Activated naive CD8-positive, alpha-beta T cell treated with anti-CD3 and anti-CD28 coated beads, Interleukin-2, amount 10 ng/mL, durations not matched to agents 7 days and 5 days (primary cell): ENCODE results near the gene ABCD1. TPM values are rescaled to one million over a fixed set of nuclear protein-coding genes. Genes with fewer than 3 reads are reported as not detected.

ENCODE experiments used
- ATAC-seq: fragments of 150-1000 bp; cut with Tn5 transposase; one replicate; pipeline ENCODE4 v1.10.0; 2021; ENCODE audit warnings: low read depth, moderate library complexity
- POLR2A ChIA-PET: fragments of 350-600 bp; sonication (Branson Sonifier 250); formaldehyde crosslinking; loops from one replicate; lab custom pipeline; 2021; ENCODE audit warnings: antibody characterized with exemption; lab: Charles Lee
- DNase-seq: peaks from one replicate; pipeline ENCODE4 v3.0.0; 2021
- H3K27ac Mint-ChIP-seq: one replicate; pipeline ENCODE4 v1.8.0; 2022; ENCODE audit warnings: mild to moderate bottlenecking, mixed read lengths
- H3K27me3 Mint-ChIP-seq: one replicate; pipeline ENCODE4 v1.8.0; 2022; ENCODE audit warnings: mild to moderate bottlenecking, moderate library complexity, mixed read lengths
- H3K36me3 Mint-ChIP-seq: one replicate; pipeline ENCODE4 v1.8.0; 2021; ENCODE audit warnings: mild to moderate bottlenecking, mixed read lengths
- H3K4me1 Mint-ChIP-seq: one replicate; pipeline ENCODE4 v1.8.0; 2021; ENCODE audit warnings: mixed read lengths
- H3K4me3 Mint-ChIP-seq: one replicate; pipeline ENCODE4 v1.8.0; 2022; ENCODE audit warnings: mild to moderate bottlenecking, moderate library complexity, mixed read lengths
- H3K9me3 Mint-ChIP-seq: one replicate; pipeline ENCODE4 v1.8.0; 2021; ENCODE audit warnings: mixed read lengths
- total RNA-seq, 2 experiments: library from RNA; stranded (reverse); gene quantifications; one replicate each; pipeline ENCODE4 v1.2.3, GENCODE V29; 2021

ABCD1 gene
- total RNA-seq, 2 experiments from 2014 or later, result 15.9 to 16.4 TPM

DNA sequence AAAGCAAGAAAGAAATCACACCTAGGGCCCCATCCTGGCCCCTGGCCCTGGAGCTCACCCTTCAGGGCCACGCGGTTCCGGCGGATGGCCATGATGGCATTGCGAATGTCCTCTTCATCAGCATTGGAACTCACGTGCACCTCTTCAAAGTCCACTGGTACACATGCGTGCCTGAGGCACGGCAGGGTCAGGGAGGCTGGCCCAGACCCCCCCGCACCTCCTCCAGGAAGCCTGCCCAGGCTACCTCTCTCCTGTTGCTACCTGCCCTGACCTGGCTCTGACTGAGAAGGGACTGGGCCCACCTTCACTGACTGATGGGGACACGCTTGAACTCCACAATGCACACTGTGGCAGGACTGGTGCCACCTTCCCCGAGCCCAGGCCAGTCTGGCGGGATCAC is 65.0 kb downstream of the ABCD1 start:
- H3K4me1 Mint-ChIP-seq, result peaks cover 5% of the 10 kb centered on the region
- DNase-seq (no peak), ATAC-seq (no peak)
- POLR2A ChIA-PET, result no interaction called here
- no peak overlapping the region for H3K27ac Mint-ChIP-seq
- H3K27me3 Mint-ChIP-seq, result no peaks in the 10 kb centered on the region
- H3K36me3 Mint-ChIP-seq, result peaks cover 4% of the 10 kb centered on the region
- no peaks in the 10 kb centered on the region for H3K9me3 Mint-ChIP-seq
- no peak overlapping the region for H3K4me3 Mint-ChIP-seq

DNA sequence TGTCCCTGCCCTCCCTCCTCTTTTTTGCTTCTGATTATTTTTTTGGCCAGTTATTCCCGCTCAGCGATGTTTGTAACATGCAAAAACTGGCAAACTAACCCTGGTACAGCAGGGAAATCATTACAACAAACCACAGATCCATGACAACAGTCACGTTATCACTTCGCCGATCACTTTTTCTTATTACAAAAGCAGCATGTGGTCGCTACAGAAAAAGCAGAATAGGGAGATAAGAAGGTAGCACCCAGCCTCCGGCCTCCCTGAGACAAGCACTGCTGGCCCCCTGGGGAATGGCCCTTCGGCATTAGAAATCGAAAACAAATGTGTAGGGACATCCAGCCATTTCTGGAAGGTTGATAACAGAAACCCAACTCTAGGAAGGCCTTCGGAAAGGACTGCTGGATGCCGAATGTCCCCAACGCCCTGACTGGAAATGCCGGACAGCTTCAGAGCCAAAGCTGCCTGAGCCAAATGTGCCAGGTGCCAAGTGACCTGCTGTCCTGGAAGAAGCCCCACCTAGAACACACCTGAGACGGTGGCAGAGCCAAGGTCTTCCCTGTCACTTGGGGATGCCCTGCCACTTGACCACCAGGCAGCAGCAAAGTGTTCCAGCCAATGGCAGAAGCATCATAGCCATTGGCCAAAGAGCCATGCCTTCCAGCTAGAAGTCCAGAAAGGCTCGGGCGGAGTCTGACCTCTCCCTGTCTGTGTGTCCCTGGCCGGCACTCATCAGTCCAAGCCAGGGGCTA is 66.6 kb downstream of the ABCD1 start:
- no peak for DNase-seq
- peaks cover 10% of the 10 kb centered on the region for H3K4me1 Mint-ChIP-seq
- no peak overlapping the region for H3K4me3 Mint-ChIP-seq
- no peak for ATAC-seq
- H3K27ac Mint-ChIP-seq, result no peak overlapping the region
- H3K36me3 Mint-ChIP-seq, result peaks cover 7% of the 10 kb centered on the region
- POLR2A ChIA-PET, result no interaction called here
- no peaks in the 10 kb centered on the region for H3K27me3 Mint-ChIP-seq
- H3K9me3 Mint-ChIP-seq, result no peaks in the 10 kb centered on the region

DNA sequence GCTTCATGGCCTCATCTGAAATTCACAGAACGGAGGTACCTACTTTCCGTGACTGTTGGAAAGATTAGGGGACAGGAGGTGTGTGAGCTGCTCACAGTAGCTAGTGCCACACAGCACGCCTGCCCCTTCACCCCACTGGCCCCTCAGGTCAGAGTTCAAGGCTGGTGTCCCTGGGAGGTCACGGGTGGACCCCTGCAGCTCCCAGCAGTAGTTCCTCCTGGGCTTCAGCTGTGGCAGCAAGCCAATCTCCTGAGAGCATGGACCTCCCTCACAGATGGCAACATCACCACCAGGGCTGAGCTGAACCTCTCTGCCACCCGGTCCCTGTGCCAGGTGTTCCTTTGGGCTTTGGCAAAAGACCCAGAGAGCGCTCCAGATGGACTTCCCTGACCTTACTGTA is 67.7 kb downstream of the ABCD1 start:
- H3K4me3 Mint-ChIP-seq, result no peak overlapping the region

DNA sequence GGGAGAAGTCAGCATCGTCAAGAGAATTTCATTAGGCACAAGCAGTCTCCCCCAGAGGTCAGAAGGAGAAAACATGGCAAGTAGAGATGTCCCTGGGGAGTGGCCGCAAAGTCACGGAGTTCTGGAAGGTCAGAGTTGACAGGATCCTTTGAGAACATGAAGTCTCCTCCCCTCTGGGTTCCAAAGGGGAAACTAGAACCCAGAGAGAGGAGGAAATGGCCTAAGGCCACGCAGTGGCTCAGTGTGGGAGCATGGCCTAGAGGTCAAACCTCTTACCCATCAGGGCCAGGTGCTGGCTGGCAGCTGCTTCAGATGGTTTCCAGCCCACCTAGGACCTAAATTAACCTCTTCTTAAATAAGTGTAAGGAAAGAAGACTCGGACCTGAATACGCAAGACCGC is 68.6 kb downstream of the ABCD1 start:
- POLR2A ChIA-PET, result no interaction called here
- H3K4me3 Mint-ChIP-seq, result peak overlapping the region; percentile 95
- no peak for ATAC-seq

More for the DNA sequence above, 67.7 kb downstream of the ABCD1 start:
- DNase-seq, result no peak
- Mint-ChIP-seq H3K27ac (no peak overlapping the region), H3K27me3 (no peaks in the 10 kb centered on the region), H3K4me1 (peaks cover 12% of the 10 kb centered on the region), H3K36me3 (peaks cover 8% of the 10 kb centered on the region), H3K9me3 (no peaks in the 10 kb centered on the region)
- ATAC-seq, result no peak
- POLR2A ChIA-PET, result no interaction called here

More for the DNA sequence above, 68.6 kb downstream of the ABCD1 start:
- DNase-seq, result no peak
- Mint-ChIP-seq H3K4me1 (peaks cover 12% of the 10 kb centered on the region), H3K36me3 (peaks cover 11% of the 10 kb centered on the region), H3K27me3 (no peaks in the 10 kb centered on the region), H3K27ac (peak overlapping the region; percentile 94), H3K9me3 (no peaks in the 10 kb centered on the region)

Other genes starting within 250 kb of the ABCD1 start
- gene BGN, start 229.9 kb upstream of the ABCD1 start, total RNA-seq, result not detected
- not detected for gene ATP2B3, start 207.2 kb upstream of the ABCD1 start, total RNA-seq
- 10 to 100 TPM; 19.0 to 19.7 TPM for gene CCNQ, start 125.7 kb upstream of the ABCD1 start, total RNA-seq
- not detected for gene DUSP9, start 77.7 kb upstream of the ABCD1 start, total RNA-seq
- gene PNCK, start 51.0 kb upstream of the ABCD1 start, total RNA-seq, result 1 to 10 TPM in 1 of 2 experiments, under 1 TPM in 1; 0.79 to 1.1 TPM
- 1 to 10 TPM; 1.7 to 1.9 TPM for gene SLC6A8, start 36.9 kb upstream of the ABCD1 start, total RNA-seq
- gene BCAP31, start 469 bp upstream of the ABCD1 start, total RNA-seq, result 100 to 1,000 TPM; 140 to 141 TPM
- gene PLXNB3, start 39.4 kb downstream of the ABCD1 start, total RNA-seq, result 1 to 10 TPM; 1.3 to 2.1 TPM
- not detected for gene SRPK3, start 56.2 kb downstream of the ABCD1 start, total RNA-seq
- gene IDH3G, start 69.5 kb downstream of the ABCD1 start, total RNA-seq, result 10 to 100 TPM; 66.3 to 67.1 TPM
- gene SSR4, start 69.8 kb downstream of the ABCD1 start, total RNA-seq, result 100 to 1,000 TPM; 158 to 162 TPM
- 1 to 10 TPM in 1 of 2 experiments, under 1 TPM in 1; 0.80 to 1.1 TPM for gene PDZD4, start 105.7 kb downstream of the ABCD1 start, total RNA-seq
- gene L1CAM, start 161.3 kb downstream of the ABCD1 start, total RNA-seq, result 1 to 10 TPM; 4.5 to 7.2 TPM
- gene AVPR2, start 179.8 kb downstream of the ABCD1 start, total RNA-seq, result not detected
- gene ARHGAP4, start 201.4 kb downstream of the ABCD1 start, total RNA-seq, result 100 to 1,000 TPM; 341 to 356 TPM
- 10 to 100 TPM; 79.5 to 84.3 TPM for gene NAA10, start 210.2 kb downstream of the ABCD1 start, total RNA-seq
- gene RENBP, start 219.8 kb downstream of the ABCD1 start, total RNA-seq, result 10 to 100 TPM; 18.1 to 18.8 TPM
- 100 to 1,000 TPM; 101 to 107 TPM for gene HCFC1, start 247.0 kb downstream of the ABCD1 start, total RNA-seq
- 1 to 10 TPM; 8.6 to 9.7 TPM for gene TMEM187, start 247.9 kb downstream of the ABCD1 start, total RNA-seq